Aorta (tissue), 5 donors: ENCODE results near the gene PTTG1IP. TPM values are rescaled to one million over a fixed set of nuclear protein-coding genes. Genes with fewer than 3 reads are reported as not detected.

Source experiments
- ATAC-seq: fragments of 200-7000 bp; cut with Tn5 transposase; one replicate; pipeline ENCODE4 v1.9.1; 2022; ENCODE audit warnings: moderate library complexity; ENCODE audit not compliant: low FRiP score
- DNase-seq, 2 donors: peaks; one replicate each; pipeline ENCODE4 v3.0.0-alpha.2; 2020
- H3K27ac ChIP-seq, 2 donors: one replicate each; pipeline ENCODE4 v1.5.1; 2013; ENCODE audit warnings: low read length in 2 of 2, mild to moderate bottlenecking in 2 of 2, moderate library complexity in 2 of 2, control low read depth in 1 of 2, inconsistent platforms in 1 of 2, low read depth in 1 of 2
- H3K27me3 ChIP-seq, 2 donors: one replicate each; pipeline ENCODE4 v1.6.1; 2013; ENCODE audit warnings: control low read depth in 1 of 2, low read length in 1 of 2, mild to moderate bottlenecking in 1 of 2, moderate library complexity in 1 of 2; ENCODE audit not compliant: insufficient read depth in 2 of 2, control insufficient read depth in 1 of 2
- H3K36me3 ChIP-seq, 2 donors: one replicate each; pipeline ENCODE4 v1.6.1; 2013; ENCODE audit warnings: control low read depth in 1 of 2, low read length in 1 of 2, mild to moderate bottlenecking in 1 of 2; ENCODE audit not compliant: insufficient read depth in 2 of 2, control insufficient read depth in 1 of 2
- H3K4me1 ChIP-seq, 2 donors: one replicate each; pipeline ENCODE4 v1.6.1; 2013; ENCODE audit warnings: low read length in 2 of 2, control low read depth in 1 of 2, mild to moderate bottlenecking in 1 of 2, moderate library complexity in 1 of 2; ENCODE audit not compliant: insufficient read depth in 2 of 2, control insufficient read depth in 1 of 2
- H3K4me3 ChIP-seq, 2 donors: one replicate each; pipeline ENCODE4 v1.5.1; 2013; ENCODE audit warnings: low read length in 2 of 2, control low read depth in 1 of 2, mild to moderate bottlenecking in 1 of 2
- H3K9me3 ChIP-seq: one replicate; pipeline ENCODE4 v1.6.1; 2013; ENCODE audit warnings: mild to moderate bottlenecking, low read length; ENCODE audit not compliant: control insufficient read depth
- WGBS, 2 donors: extraction: QIAGEN DNeasy Blood & Tissue Kit; methylation state at CpG; one replicate each; pipeline ENCODE4 v1.1.7; 2013; 5-methylcytosine and 5-hydroxymethylcytosine counted together
- intact Hi-C, 2 donors: fragments of 100-400 bp; cut with DNase I; formaldehyde crosslinking; loops; one replicate each; pipeline versions ENCODE4 v1.14.2 to v1.15.0; 2022
- polyA plus RNA-seq, 2 donors: library from polyadenylated mRNA; stranded (reverse); fragments of 200-250 nt; gene quantifications; one replicate each; pipeline ENCODE4 v1.2.3, GENCODE V29; 2013
- total RNA-seq, 2 donors: library from RNA; stranded (reverse); fragmentation: NEBNext Ultra II Directional; extraction: Animal tissue kit (Norgen Biotek cat#: 25700); gene quantifications; one replicate each; pipeline ENCODE4 v1.2.1, GENCODE V29; 2021
- donor health status: healthy with polysubstance abuse.
- donor health status: Bipolar disorder and iron deficiency.
- donor health status: DM: no; HTN: no; CAD: no.
- donor health status: DM: no; HTN: no; CAD: no.
- donor health status: DM: yes; HTN: yes; CAD: no.

The PTTG1IP gene
- total and polyA plus RNA-seq, 4 donors: 103 to 271 (median 230) TPM

- no peaks in the 10 kb centered on the region for H3K36me3 ChIP-seq
- H3K27me3 ChIP-seq: no peaks in the 10 kb centered on the region
- intact Hi-C loops: loop anchor here (5.0 to 10.0 kb wide), 2 partner anchors 53 to 485 kb away; partner anchors contain the start of genes PTTG1IP (in 2 of the 2) and CFAP410 (in 1 of the 2)
- ATAC-seq: no peak
- 97% methylated on average over 33 of the region's 33 CpGs for WGBS, 2 donors
- no peaks in the 10 kb centered on the region for H3K4me1 ChIP-seq
- peaks cover 5% of the 10 kb centered on the region for H3K9me3 ChIP-seq
- H3K27ac ChIP-seq: no peak overlapping the region
- H3K4me3 ChIP-seq: no peak overlapping the region
- no peak for DNase-seq
Measured at GRCh38 chr21:44819283-44820243, 53.9 kb downstream of the PTTG1IP start.

- no peaks in the 10 kb centered on the region for H3K27me3 ChIP-seq
Measured at GRCh38 chr21:44818640-44819011, 54.9 kb downstream of the PTTG1IP start.

DNA sequence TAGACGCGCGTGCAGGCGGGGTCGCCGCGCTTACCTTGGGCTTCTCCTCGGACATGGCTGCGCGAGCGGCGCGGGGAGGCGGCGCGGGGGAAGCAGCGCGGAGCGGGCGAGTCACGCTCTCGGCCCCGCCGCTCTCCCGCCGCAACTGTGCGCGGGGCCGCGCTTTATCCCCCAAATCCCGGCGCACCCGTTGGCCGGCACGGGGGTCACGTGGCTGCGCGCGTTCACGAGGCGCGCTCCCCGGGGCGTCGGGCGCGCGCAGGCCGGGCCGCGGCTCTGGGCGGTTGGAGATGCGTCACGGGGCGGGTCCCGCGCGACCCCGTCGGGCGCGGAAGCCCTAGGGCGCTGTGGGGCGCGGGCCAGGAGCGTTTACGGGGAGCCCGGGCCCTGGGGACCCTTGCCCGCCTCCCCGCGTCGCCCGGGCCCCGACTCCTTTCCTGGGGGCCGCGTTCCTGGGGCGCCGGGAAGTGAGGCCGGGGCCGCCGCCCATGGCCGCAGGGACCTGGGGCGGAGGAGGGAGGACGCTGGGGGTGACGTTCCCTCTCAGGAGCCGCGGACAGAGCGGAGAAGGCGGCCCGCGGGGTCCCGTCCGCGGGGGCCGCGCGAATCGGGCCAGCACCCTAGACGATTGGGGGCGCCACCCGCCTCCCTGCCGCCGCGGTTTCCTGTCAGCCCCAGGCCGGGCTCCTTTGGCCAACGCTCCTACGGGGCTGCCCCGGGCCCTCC is 55.4 kb downstream of the PTTG1IP start, which contains the start of gene SUMO3:
Gene SUMO3 (minus strand): TSS at position 149 of the 726 bp plus-strand sequence. CDS start 94 bp downstream, at position 55.
- no peaks in the 10 kb centered on the region for H3K36me3 ChIP-seq
- no peaks in the 10 kb centered on the region for H3K27me3 ChIP-seq
- peaks cover 4% of the 10 kb centered on the region for H3K9me3 ChIP-seq
- WGBS, 2 donors: 1 to 2% methylated on average over 55 to 108 of the region's 108 CpGs
- DNase-seq (peak; percentile 83 to 93), ATAC-seq (peak; percentile 83)
- no peaks in the 10 kb centered on the region for H3K4me1 ChIP-seq
- peak within 1 kb of the TSS; percentile 51 to 67 for H3K4me3 ChIP-seq
- peak within 1 kb of the TSS in 1 of 2 donors; percentile 31 for H3K27ac ChIP-seq
- intact Hi-C loops: loop anchor here (5.0 to 10.0 kb wide), 2 partner anchors 54 to 483 kb away; partner anchors contain the start of genes PTTG1IP (in 2 of the 2) and CFAP410 (in 1 of the 2)

More at GRCh38 chr21:44818640-44819011, 54.9 kb downstream of the PTTG1IP start:
- ATAC-seq (no peak), DNase-seq (peak in 1 of 2 donors; percentile 84)
- Histone ChIP-seq H3K9me3 (peaks cover 5% of the 10 kb centered on the region), H3K36me3 (no peaks in the 10 kb centered on the region), H3K4me1 (no peaks in the 10 kb centered on the region), H3K4me3 (peak overlapping the region; percentile 51 to 67), H3K27ac (peak overlapping the region in 1 of 2 donors; percentile 31)
- intact Hi-C loops: loop anchor here (5.0 to 10.0 kb wide), 2 partner anchors 54 to 484 kb away; partner anchors contain the start of genes PTTG1IP (in 2 of the 2) and CFAP410 (in 1 of the 2)
- WGBS, 2 donors: 45 to 58% methylated on average over 32 to 37 of the region's 37 CpGs

- Histone ChIP-seq H3K27ac (no peak overlapping the region), H3K4me1 (no peaks in the 10 kb centered on the region), H3K27me3 (no peaks in the 10 kb centered on the region), H3K4me3 (peak overlapping the region; percentile 51 to 67), H3K9me3 (peaks cover 4% of the 10 kb centered on the region), H3K36me3 (no peaks in the 10 kb centered on the region)
- intact Hi-C loops: loop anchor here (5.0 to 10.0 kb wide), 2 partner anchors 55 to 483 kb away; partner anchors contain the start of genes PTTG1IP (in 2 of the 2) and CFAP410 (in 1 of the 2)
- DNase-seq: peak; percentile 95 to 98
- WGBS, 2 donors: 1 to 3% methylated on average over 23 to 43 of the region's 43 CpGs
- ATAC-seq: peak; percentile 95
Measured at GRCh38 chr21:44817506-44817880, 56.0 kb downstream of the PTTG1IP start.

- no peak overlapping the region for H3K27ac ChIP-seq
- intact Hi-C loops: loop anchor here (5.0 to 10.0 kb wide), 2 partner anchors 55 to 482 kb away; partner anchors contain the start of genes PTTG1IP (in 2 of the 2) and CFAP410 (in 1 of the 2)
- H3K4me3 ChIP-seq: peak overlapping the region; percentile 51 to 67
- WGBS, 2 donors: 56 to 63% methylated on average over 50 to 57 of the region's 57 CpGs
- ATAC-seq: peak; percentile 2
- no peaks in the 10 kb centered on the region for H3K27me3 ChIP-seq
- H3K36me3 ChIP-seq: no peaks in the 10 kb centered on the region
- peaks cover 4% of the 10 kb centered on the region for H3K9me3 ChIP-seq
- DNase-seq: peak in 1 of 2 donors; percentile 80
- no peaks in the 10 kb centered on the region for H3K4me1 ChIP-seq
Measured at GRCh38 chr21:44816761-44817505, 56.6 kb downstream of the PTTG1IP start.

DNA sequence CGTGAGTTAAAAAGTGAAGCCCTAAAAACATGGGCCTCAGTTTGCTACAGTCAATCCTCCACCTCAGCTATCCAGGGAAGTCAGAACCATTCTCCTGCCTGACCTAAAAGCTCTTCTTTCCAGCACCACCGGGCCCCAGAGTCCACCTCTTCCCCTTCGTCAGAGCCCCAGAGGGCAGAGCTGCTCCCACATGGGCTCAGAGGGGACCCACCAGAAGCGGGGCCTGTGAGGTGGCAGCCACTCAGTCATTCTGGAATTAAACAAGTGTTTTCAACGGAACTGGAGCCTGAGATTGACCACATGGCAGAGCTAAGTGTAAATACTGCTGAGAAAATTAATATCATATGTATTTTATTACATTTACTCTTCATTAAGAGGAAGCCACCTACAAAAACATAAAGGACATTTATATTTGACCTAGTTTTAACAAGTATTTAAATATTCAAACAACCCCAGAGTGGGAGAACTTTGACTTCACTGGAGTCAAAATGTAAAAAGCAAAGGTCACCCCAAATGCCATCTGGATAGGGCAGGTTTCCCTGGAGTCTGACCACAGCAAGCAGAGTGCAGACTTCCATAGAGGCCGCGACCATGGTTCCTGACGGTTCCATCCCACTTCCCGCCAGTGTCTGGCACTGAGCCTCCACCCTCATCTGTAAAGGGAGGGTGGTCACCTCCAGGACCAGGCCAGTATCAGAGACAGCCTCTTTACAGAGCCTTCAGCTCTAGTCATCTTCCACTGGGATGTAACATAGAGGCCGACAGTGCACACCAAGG is 57.5 kb downstream of the PTTG1IP start:
- no peaks in the 10 kb centered on the region for H3K36me3 ChIP-seq
- no peak overlapping the region for H3K27ac ChIP-seq
- no peaks in the 10 kb centered on the region for H3K27me3 ChIP-seq
- H3K4me1 ChIP-seq: no peaks in the 10 kb centered on the region
- H3K4me3 ChIP-seq: no peak overlapping the region
- intact Hi-C loops: loop anchor here (5.0 to 10.0 kb wide), 2 partner anchors 56 to 481 kb away; partner anchors contain the start of genes PTTG1IP (in 2 of the 2) and CFAP410 (in 1 of the 2)
- no peaks in the 10 kb centered on the region for H3K9me3 ChIP-seq
- DNase-seq: peak in 1 of 2 donors; percentile 70
- no peak for ATAC-seq
- WGBS, 2 donors: 72 to 74% methylated on average over 10 of the region's 10 CpGs

DNA sequence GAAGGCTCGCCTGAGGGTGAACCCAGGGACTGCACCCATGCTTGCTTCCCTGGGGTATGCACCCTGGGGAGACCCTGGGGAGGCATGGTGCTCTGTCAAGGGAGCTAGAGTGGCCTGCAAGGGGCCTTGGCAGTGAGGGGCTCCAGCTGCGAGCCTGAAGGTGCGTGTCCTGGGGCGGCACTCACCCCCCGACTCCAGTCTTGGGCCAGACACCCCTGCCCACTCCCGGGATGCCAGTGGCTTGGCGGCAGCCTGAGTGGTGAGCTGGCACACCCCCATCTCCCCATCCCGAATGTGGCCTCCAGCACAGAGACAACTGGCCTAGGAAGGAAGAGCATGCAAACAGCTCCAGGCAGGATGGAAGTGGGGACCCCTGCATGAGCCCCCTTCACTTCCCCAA is 58.3 kb downstream of the PTTG1IP start:
- 87 to 89% methylated on average over 8 of the region's 8 CpGs for WGBS, 2 donors
- no peaks in the 10 kb centered on the region for H3K27me3 ChIP-seq
- peaks cover 0 to 2% of the 10 kb centered on the region in 2 donors for H3K36me3 ChIP-seq
- H3K9me3 ChIP-seq: no peaks in the 10 kb centered on the region
- no peaks in the 10 kb centered on the region for H3K4me1 ChIP-seq
- no peak for ATAC-seq
- H3K4me3 ChIP-seq: no peak overlapping the region
- no peak overlapping the region for H3K27ac ChIP-seq
- intact Hi-C loops: loop anchor here (5.0 to 10.0 kb wide), 2 partner anchors 57 to 480 kb away; partner anchors contain the start of genes PTTG1IP (in 2 of the 2) and CFAP410 (in 1 of the 2)
- peak in 1 of 2 donors; percentile 63 for DNase-seq
